Caco-2 (cell line): Measurements from ENCODE around the gene PLXNC1. TPM values are rescaled to one million over a fixed set of nuclear protein-coding genes. Genes with fewer than 3 reads are reported as not detected.

Experiments
- BruUV-seq: library from RNA; stranded (reverse); fragments of 400-500 nt; replicated peaks from 2 replicates; lab custom pipeline; 2021; lab: Mats Ljungman, UMichigan
- CTCF ChIA-PET: fragments of 300-600 bp; sonication (Branson Sonifier 250); formaldehyde crosslinking; loops from one replicate; lab custom pipeline; 2022; ENCODE audit warnings: antibody characterized with exemption; lab: Charles Lee
- POLR2A ChIA-PET: fragments of 300-600 bp; sonication (Branson Sonifier 250); formaldehyde crosslinking; loops from one replicate; lab custom pipeline; 2022; ENCODE audit warnings: antibody characterized with exemption; lab: Charles Lee
- DNase-seq, 2 experiments: peaks; one replicate each; pipeline versions ENCODE4 v3.0.0 to v3.0.0-alpha.2; 2020 to 2022
- H3K27me3 ChIP-seq: replicated peaks from 2 replicates; pipeline ENCODE4 v1.6.0; 2011; ENCODE audit warnings: low read length; ENCODE audit not compliant: control insufficient read depth, insufficient read depth
- H3K36me3 ChIP-seq: 2 replicates; pipeline ENCODE4 v1.5.1; 2011; ENCODE audit warnings: low read length; ENCODE audit not compliant: control insufficient read depth, insufficient read depth
- H3K4me1 ChIP-seq: fragments of 250-450 bp; sonication (Bioruptor Pico); 2 replicates; pipeline ENCODE4 v1.5.1; 2020; ENCODE audit warnings: mild to moderate bottlenecking
- H3K4me3 ChIP-seq: 2 replicates; pipeline ENCODE4 v1.5.1; 2011; ENCODE audit warnings: low read depth, mild to moderate bottlenecking, control low read depth, low read length
- H3K9me3 ChIP-seq: fragments of 250-450 bp; sonication (Bioruptor Pico); 2 replicates; pipeline ENCODE4 v1.5.1; 2020; ENCODE audit warnings: mild to moderate bottlenecking, moderate library complexity
- H3K27ac Mint-ChIP-seq: one replicate; pipeline ENCODE4 v1.8.0; 2022; ENCODE audit warnings: mixed read lengths; ENCODE audit not compliant: unreplicated experiment
- H3K27me3 Mint-ChIP-seq: one replicate; pipeline ENCODE4 v1.8.0; 2022; ENCODE audit warnings: mixed read lengths; ENCODE audit not compliant: insufficient read depth, unreplicated experiment
- H3K36me3 Mint-ChIP-seq: one replicate; pipeline ENCODE4 v1.8.0; 2022; ENCODE audit warnings: mild to moderate bottlenecking, mixed read lengths; ENCODE audit not compliant: insufficient read depth, unreplicated experiment
- H3K4me1 Mint-ChIP-seq: one replicate; pipeline ENCODE4 v1.8.0; 2022; ENCODE audit warnings: low read depth, mixed read lengths; ENCODE audit not compliant: unreplicated experiment
- H3K4me3 Mint-ChIP-seq: one replicate; pipeline ENCODE4 v1.8.0; 2022; ENCODE audit warnings: mild to moderate bottlenecking, moderate library complexity, mixed read lengths; ENCODE audit not compliant: unreplicated experiment
- H3K9me3 Mint-ChIP-seq: one replicate; pipeline ENCODE4 v1.8.0; 2022; ENCODE audit warnings: mixed read lengths; ENCODE audit not compliant: unreplicated experiment
- intact Hi-C: fragments of 100-400 bp; cut with micrococcal nuclease; formaldehyde crosslinking; loops from one replicate; pipeline ENCODE4 v1.10.0; 2022; ENCODE audit not compliant: unreplicated experiment
- total RNA-seq: library from RNA; stranded (reverse); gene quantifications from 2 replicates; pipeline ENCODE4 v1.2.3, GENCODE V29; 2022
- TF ChIP-seq, protein P1 (sequence below), 2 experiments: fragments of 200-600 bp in 1 of 2; IDR thresholded peaks; 1 replicate in 1 of 2; 2 replicates in 1 of 2; pipeline versions ENCODE4 v1.5.1 to v1.8.0; 2011 to 2022; ENCODE audit warnings: antibody characterized with exemption in 1 of 2, control low read depth in 1 of 2, inconsistent platforms in 1 of 2, low read depth in 1 of 2, low read length in 1 of 2, mild to moderate bottlenecking in 1 of 2, moderate library complexity in 1 of 2; ENCODE audit not compliant: insufficient read depth in 1 of 2, severe bottlenecking in 1 of 2, unreplicated experiment in 1 of 2

The PLXNC1 gene
- total RNA-seq, 1 experiment from 2014 or later = 41.3 TPM

DNA sequence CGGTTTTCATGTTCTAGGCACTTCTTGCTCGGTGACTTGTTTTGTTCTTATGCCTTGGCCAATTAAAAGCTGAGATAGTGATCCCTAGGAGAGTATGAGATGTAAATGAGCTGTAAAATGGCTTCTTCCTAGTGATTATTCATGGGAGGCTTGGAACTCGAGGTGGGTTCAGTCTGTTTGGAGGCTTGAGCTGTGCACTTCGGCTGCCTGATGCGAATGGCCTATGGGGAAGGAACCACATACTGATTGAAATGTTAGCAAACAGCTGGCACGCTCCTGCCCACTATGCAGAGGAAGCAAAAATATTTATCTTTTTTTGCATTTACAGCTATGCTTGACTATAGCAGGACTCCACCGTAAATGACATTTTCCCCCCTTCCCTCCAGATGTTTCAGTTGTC, 75.5 kb downstream of the PLXNC1 start:
- Histone ChIP-seq H3K36me3 (no peaks in the 10 kb centered on the region), H3K27me3 (no peaks in the 10 kb centered on the region), H3K4me1 (no peaks in the 10 kb centered on the region), H3K4me3 (no peak overlapping the region), H3K9me3 (no peaks in the 10 kb centered on the region)
- BruUV-seq = no TSS peak
- H3K4me3 Mint-ChIP-seq = no peak overlapping the region
- intact Hi-C loops = no loop called here
- CTCF ChIA-PET = interaction anchor here (0.7 kb wide), 1 partner anchor 13 kb away, joined by 3 read pairs; no protein-coding TSS in a partner anchor
- peaks cover 5% of the 10 kb centered on the region for H3K4me1 Mint-ChIP-seq
- no peaks in the 10 kb centered on the region for H3K27me3 Mint-ChIP-seq
- peaks cover 60% of the 10 kb centered on the region for H3K36me3 Mint-ChIP-seq
- DNase-seq = no peak
- no peaks in the 10 kb centered on the region for H3K9me3 Mint-ChIP-seq
- no peak overlapping the region for H3K27ac Mint-ChIP-seq
- POLR2A ChIA-PET = no interaction called here
- TF ChIP-seq, protein P1, sequence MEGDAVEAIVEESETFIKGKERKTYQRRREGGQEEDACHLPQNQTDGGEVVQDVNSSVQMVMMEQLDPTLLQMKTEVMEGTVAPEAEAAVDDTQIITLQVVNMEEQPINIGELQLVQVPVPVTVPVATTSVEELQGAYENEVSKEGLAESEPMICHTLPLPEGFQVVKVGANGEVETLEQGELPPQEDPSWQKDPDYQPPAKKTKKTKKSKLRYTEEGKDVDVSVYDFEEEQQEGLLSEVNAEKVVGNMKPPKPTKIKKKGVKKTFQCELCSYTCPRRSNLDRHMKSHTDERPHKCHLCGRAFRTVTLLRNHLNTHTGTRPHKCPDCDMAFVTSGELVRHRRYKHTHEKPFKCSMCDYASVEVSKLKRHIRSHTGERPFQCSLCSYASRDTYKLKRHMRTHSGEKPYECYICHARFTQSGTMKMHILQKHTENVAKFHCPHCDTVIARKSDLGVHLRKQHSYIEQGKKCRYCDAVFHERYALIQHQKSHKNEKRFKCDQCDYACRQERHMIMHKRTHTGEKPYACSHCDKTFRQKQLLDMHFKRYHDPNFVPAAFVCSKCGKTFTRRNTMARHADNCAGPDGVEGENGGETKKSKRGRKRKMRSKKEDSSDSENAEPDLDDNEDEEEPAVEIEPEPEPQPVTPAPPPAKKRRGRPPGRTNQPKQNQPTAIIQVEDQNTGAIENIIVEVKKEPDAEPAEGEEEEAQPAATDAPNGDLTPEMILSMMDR (IDR thresholded peaks at IDR 0.05; ENCODE audit: insufficient read depth in 1 of 2, low read depth in 1 of 2, low read length in 1 of 2, severe bottlenecking in 1 of 2, unreplicated experiment in 1 of 2) = no peak

DNA sequence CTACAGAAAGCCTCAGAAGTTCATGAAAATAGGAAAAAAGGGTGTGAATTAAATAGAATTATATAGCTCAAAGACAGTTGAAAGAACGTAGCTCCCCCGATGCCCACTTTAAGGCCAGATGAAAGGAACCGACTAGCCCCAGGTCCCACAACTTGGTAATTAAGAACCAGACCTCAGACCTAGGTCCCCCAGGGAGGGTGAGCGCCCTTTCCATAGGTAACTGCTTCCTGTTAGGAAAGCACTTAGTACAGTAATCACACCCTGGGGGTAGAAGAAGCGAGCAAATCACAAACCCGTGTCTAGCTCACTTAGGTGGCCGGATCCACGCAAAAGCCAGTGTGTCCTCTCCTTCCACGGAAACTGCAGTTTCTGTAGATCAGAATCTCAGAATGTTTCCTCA, 77.1 kb downstream of the PLXNC1 start:
- no peak overlapping the region for H3K4me3 ChIP-seq
- H3K9me3 ChIP-seq = no peaks in the 10 kb centered on the region
- CTCF ChIA-PET = no interaction called here
- H3K4me1 Mint-ChIP-seq = peaks cover 10% of the 10 kb centered on the region
- no peak for DNase-seq
- no TSS peak for BruUV-seq
- H3K4me3 Mint-ChIP-seq = no peak overlapping the region
- no peaks in the 10 kb centered on the region for H3K36me3 ChIP-seq
- H3K36me3 Mint-ChIP-seq = peaks cover 66% of the 10 kb centered on the region
- H3K27me3 ChIP-seq = no peaks in the 10 kb centered on the region
- no peak overlapping the region for H3K27ac Mint-ChIP-seq
- intact Hi-C loops = no loop called here
- H3K9me3 Mint-ChIP-seq = no peaks in the 10 kb centered on the region
- no peaks in the 10 kb centered on the region for H3K27me3 Mint-ChIP-seq
- POLR2A ChIA-PET = interaction anchor here (0.5 kb wide), 1 partner anchor 44 kb away, joined by 3 read pairs; no protein-coding TSS in a partner anchor
- no peaks in the 10 kb centered on the region for H3K4me1 ChIP-seq
- TF ChIP-seq, protein P1 (IDR thresholded peaks at IDR 0.05; ENCODE audit: insufficient read depth in 1 of 2, low read depth in 1 of 2, low read length in 1 of 2, severe bottlenecking in 1 of 2, unreplicated experiment in 1 of 2) = no peak

DNA sequence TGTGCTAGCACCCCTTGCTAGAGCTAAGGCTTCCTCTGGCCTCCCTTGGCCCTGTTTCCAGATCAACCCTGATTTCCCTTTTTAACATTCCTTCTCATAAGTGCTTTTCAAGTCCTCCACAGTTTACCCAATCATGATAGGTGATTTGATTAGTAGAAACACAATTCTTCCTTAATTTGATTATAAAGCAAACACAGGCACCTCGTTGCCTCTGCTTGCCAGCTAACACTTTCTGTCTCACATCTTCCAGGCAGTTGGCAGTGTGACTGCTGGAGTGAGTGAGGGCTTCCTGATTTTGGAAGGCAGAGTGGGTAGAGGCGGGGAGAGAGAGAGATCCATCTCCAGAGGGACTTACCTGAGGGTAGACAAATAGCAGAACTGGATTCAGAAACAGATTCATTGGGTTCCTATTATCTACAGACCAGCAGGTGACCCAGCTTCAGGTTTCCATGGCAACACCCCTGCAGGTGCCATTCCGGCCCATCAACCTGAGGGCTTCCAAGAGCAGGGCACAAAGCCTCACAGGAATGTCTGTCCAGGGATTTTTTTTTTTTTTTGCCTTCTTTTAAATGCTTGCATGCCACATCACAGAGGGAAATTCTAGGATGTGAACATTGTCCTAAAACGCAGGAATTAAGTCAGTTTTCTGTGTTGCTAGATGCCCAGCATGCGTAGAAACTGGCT, 77.7 kb downstream of the PLXNC1 start:
- intact Hi-C loops = no loop called here
- H3K27me3 ChIP-seq = no peaks in the 10 kb centered on the region
- no TSS peak for BruUV-seq

More for the DNA sequence above, 77.7 kb downstream of the PLXNC1 start:
- no peak for DNase-seq
- TF ChIP-seq, protein P1 (IDR thresholded peaks at IDR 0.05; ENCODE audit: insufficient read depth in 1 of 2, low read depth in 1 of 2, low read length in 1 of 2, severe bottlenecking in 1 of 2, unreplicated experiment in 1 of 2) = no peak
- POLR2A ChIA-PET = no interaction called here
- H3K9me3 ChIP-seq = no peaks in the 10 kb centered on the region
- no peaks in the 10 kb centered on the region for H3K4me1 ChIP-seq
- Mint-ChIP-seq H3K27ac (no peak overlapping the region), H3K27me3 (no peaks in the 10 kb centered on the region), H3K36me3 (peaks cover 66% of the 10 kb centered on the region), H3K4me3 (no peak overlapping the region), H3K4me1 (peaks cover 11% of the 10 kb centered on the region), H3K9me3 (no peaks in the 10 kb centered on the region)
- no peak overlapping the region for H3K4me3 ChIP-seq
- CTCF ChIA-PET = no interaction called here
- 0 out of 2 replicates have a peak, but pooled peaks cover under 1% of the 10 kb centered on the region for H3K36me3 ChIP-seq
